Measurements from ENCODE around the gene MAPKAPK2. TPM values are rescaled to one million over a fixed set of nuclear protein-coding genes. Genes with fewer than 3 reads are reported as not detected.

Gene MAPKAPK2
- total RNA-seq, 1 experiment from 2014 or later, result 67.6 TPM

DNA sequence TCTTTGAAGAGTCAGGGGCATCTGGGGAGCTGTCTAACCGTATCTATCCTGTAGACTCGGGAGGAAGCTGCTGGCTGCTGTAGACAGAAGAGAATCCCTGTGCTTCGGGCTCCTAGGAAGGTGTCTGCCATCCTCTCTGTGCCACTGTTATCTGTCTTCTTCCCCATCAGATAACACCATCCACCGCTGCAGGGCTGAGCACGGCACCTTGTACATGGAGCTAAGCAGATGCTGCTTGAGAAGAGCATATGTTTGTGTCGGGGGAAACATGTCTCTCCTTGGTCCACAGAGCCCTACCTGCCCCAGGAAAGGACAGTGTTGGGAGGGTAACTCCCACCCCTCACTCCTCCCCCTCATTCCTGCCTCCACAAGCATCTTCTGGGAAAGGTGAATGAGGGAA is 1.4 kb upstream of the MAPKAPK2 start:
- Histone ChIP-seq H3K27me3 (no peaks in the 10 kb centered on the region), H3K4me3 (no peak overlapping the region), H3K36me3 (no peaks in the 10 kb centered on the region), H3K4me1 (peaks cover 23% of the 10 kb centered on the region), H3K27ac (no peak overlapping the region), H3K9me3 (replicated peaks) (no peaks in the 10 kb centered on the region)
- DNase-seq, result no peak

DNA sequence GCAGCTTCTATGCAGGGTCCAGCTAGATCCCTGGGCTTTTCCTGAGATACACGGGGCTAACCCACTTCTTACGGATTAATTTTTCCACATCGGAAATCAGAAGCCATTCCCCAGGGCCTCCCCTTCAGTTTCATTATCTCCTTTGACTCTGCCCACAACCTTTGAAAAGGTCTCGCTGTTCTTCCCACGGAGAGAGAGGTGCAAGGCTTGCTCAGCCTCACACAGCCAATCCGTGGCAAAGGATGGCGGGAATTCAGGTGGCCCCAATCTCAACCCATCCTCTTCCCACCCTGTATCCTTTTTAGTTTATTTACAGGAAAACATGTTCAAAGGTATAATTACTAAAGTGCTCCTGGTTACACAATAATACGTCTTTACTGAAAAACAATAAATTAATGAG is 702 bp upstream of the MAPKAPK2 start:
- Histone ChIP-seq H3K27ac (no peak overlapping the region), H3K4me3 (no peak overlapping the region; the same call in 1 of the 2 replicates), H3K27me3 (no peaks in the 10 kb centered on the region), H3K4me1 (peaks cover 30% of the 10 kb centered on the region), H3K36me3 (no peaks in the 10 kb centered on the region), H3K9me3 (replicated peaks) (no peaks in the 10 kb centered on the region)
- no peak for DNase-seq

DNA sequence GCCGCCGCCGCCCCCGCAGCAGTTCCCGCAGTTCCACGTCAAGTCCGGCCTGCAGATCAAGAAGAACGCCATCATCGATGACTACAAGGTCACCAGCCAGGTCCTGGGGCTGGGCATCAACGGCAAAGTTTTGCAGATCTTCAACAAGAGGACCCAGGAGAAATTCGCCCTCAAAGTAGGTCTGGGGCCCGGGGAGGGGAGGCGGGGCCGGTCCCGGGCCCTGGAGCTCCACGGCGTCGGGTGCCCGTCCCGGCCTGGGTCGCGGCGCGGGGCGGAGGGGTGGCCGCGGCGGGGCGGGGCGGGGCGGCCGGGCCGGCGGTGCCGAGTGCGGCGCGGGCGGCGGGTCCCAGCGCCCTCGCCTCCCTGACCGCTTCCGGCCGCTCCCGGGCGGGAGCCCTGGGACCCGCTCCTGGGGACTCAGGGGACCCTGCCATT is 646 bp downstream of the MAPKAPK2 start:
- H3K4me3 ChIP-seq, result peak overlapping the region; percentile 85
- H3K9me3 ChIP-seq (replicated peaks), result no peaks in the 10 kb centered on the region
- DNase-seq, result peak in 1 of 2 experiments; percentile 43
- peak overlapping the region; percentile 95 for H3K27ac ChIP-seq
- no peaks in the 10 kb centered on the region for H3K27me3 ChIP-seq
- peaks cover 26% of the 10 kb centered on the region for H3K4me1 ChIP-seq
- H3K36me3 ChIP-seq, result no peaks in the 10 kb centered on the region

DNA sequence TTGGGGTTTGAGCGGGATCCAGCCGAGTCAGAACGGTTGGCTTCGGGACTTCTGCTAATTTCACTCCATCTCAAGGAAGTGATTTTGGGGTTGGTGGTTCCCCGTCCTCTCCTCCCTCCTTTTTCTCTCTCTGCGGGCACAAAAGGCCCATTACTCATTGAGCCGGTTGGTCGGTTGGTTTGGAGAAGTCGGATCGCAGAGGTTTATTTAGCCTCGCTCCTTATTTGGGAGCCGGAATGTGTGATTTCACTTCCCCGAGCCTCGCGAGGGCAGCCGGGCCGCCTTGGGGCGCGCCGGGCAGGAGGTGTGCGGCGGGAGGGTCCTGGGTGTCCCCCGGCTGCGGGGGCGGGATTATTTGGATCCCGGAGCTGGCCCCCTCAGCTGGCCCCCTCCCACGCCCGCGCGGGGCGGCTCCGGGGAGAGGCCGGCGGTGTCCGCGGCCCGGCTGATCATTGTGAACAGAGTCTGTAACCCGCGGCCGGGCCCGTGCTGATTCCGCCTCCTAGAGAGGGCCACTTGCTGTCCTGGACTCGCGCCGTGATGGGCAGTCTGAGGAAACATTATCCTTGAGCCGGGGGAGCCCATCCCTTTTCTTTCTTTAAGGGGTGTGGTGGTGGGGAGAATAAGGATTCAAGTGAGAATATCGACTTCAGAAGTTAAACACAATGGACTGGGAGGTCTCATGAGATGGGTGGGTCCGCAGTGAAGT is 1.2 kb downstream of the MAPKAPK2 start:
- DNase-seq, result peak; percentile 67 to 77
- no peaks in the 10 kb centered on the region for H3K36me3 ChIP-seq

DNA sequence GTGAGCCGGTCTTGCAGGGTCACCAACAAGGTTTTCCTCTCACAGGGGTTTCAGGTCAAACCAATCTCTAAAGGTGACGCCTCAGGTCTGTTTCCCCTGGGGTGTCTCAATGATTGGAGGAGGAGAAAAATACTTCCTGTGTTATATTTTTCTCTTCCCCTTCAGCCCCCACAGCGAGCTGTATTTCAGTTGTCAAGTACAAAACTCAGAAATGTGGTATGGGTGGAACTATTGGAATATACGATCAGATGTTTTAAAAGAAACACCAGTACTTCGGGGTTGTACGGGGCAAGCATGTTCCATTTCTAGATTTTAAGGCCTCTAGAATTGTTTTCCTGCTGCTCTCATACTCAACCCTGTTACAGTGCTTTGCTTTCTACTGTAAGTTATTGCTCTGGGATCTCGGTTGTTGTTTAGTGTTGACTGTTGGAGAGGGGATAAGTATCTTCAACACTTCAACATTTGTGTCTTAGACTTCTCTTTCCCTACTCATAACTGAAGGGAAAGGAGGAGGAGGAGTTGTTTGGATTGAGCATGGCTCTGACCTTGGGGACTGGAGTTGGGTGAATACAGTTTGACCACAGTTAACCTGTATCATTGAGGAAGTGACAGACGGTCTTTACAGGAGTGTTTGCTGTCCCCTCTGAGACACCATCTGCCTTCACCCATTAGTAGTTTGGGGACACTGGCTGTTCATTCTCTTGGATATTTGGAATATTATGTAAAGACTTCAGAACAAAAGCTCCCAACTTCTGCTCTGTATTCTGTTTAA is 2.0 kb downstream of the MAPKAPK2 start:
- Histone ChIP-seq H3K4me1 (peaks cover 24% of the 10 kb centered on the region), H3K27me3 (no peaks in the 10 kb centered on the region), H3K4me3 (peak overlapping the region; percentile 85), H3K36me3 (no peaks in the 10 kb centered on the region), H3K9me3 (replicated peaks) (no peaks in the 10 kb centered on the region), H3K27ac (peak overlapping the region; percentile 95)
- no peak for DNase-seq

More for the DNA sequence above, 1.2 kb downstream of the MAPKAPK2 start:
- Histone ChIP-seq H3K4me1 (peaks cover 22% of the 10 kb centered on the region), H3K4me3 (peak overlapping the region; percentile 85), H3K27ac (peak overlapping the region; percentile 95), H3K9me3 (replicated peaks) (no peaks in the 10 kb centered on the region), H3K27me3 (no peaks in the 10 kb centered on the region)

DNA sequence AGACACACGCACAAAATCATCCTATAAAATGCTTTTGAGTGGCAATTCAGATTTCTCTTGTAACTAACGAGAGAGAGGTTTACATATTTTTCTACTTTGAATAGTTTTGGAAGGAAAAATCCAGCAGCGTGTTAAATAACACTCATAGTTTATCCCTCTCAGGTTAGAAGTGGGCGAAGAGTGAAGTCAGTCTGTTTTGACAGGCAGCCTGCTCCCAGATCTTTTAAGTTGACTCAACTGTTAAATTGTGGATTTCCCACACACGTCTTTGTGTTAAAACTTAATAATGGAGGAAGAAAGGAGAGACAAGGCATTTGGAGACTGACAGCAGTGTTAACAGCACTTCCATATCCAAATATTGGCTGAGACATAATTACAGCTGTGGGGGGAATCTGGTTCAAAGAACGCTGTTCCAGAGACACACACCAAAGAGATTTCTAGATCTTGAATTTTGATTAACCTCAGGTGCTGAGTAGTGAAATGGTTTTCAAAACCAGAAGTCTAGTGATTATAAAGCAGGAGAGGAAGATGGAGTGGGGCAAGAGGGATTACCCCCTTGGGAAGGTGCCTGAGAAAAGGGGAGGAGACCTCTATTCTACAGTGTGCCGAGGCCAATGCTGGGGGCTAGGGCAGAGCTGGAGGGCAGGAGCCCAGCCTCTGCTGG is 2.7 kb downstream of the MAPKAPK2 start:
- H3K4me1 ChIP-seq, result peaks cover 31% of the 10 kb centered on the region
- no peak for DNase-seq
- H3K4me3 ChIP-seq, result peak overlapping the region; percentile 85; the same call in 1 of the 2 replicates
- H3K9me3 ChIP-seq (replicated peaks), result no peaks in the 10 kb centered on the region
- H3K27me3 ChIP-seq, result no peaks in the 10 kb centered on the region
- H3K36me3 ChIP-seq, result no peaks in the 10 kb centered on the region
- H3K27ac ChIP-seq, result peak overlapping the region; percentile 4; the same call in 1 of the 2 replicates

DNA sequence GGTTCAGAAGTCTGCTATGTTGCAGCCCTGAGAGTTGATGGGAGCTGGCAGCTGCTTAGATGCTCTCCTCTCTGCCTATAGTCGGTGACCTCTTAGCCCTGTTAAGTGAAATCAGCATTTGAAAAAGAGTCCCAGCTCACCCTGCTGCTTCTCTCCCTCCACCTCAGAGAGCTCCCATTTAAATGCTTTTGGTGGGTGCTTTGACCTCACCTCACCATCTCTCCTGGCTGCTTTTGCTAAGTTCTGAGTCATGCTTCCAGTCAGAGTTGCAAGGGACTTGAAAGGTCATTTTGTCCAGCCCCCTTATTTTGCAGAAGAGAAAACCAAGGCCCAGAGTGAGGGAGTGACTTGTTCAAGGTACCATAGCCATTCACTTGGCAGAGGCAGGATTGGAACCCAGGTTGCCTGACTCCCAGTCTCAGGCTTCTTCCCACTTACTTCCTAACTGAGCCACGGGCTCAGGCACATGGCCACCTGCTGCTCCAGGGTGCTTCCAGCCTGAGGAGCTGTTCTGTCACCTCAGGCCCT is 3.3 kb downstream of the MAPKAPK2 start:
- Histone ChIP-seq H3K27ac (peak overlapping the region; percentile 4; the same call in 1 of the 2 replicates), H3K9me3 (replicated peaks) (no peaks in the 10 kb centered on the region), H3K4me3 (no peak overlapping the region; the same call in 1 of the 2 replicates), H3K4me1 (peaks cover 37% of the 10 kb centered on the region), H3K27me3 (no peaks in the 10 kb centered on the region), H3K36me3 (no peaks in the 10 kb centered on the region)
- peak; percentile 75 to 84 for DNase-seq

DNA sequence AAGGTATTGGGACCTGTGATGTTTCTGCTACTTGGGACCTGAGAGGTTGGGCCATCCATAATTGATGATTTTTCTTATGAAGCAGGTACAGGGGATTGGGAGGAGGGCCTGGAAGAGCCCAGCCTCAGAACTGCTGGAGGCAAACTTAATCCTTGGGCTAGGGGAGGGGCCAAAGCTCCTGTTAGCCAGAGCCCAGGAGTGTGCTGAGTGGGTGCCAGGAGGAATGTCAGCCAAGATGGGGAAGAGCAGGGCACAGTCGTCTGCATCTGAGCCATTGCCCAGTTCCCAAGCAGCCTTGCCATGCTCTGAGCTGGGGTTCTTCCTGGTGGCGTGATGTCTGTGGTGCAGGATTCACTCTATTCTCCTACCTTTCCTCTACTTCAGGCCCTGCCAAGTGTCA is 5.8 kb downstream of the MAPKAPK2 start:
- peaks cover 57% of the 10 kb centered on the region for H3K4me1 ChIP-seq
- no peaks in the 10 kb centered on the region for H3K36me3 ChIP-seq
- no peak for DNase-seq
- H3K9me3 ChIP-seq (replicated peaks), result no peaks in the 10 kb centered on the region
- no peak overlapping the region for H3K27ac ChIP-seq
- H3K27me3 ChIP-seq, result no peaks in the 10 kb centered on the region
- H3K4me3 ChIP-seq, result no peak overlapping the region

DNA sequence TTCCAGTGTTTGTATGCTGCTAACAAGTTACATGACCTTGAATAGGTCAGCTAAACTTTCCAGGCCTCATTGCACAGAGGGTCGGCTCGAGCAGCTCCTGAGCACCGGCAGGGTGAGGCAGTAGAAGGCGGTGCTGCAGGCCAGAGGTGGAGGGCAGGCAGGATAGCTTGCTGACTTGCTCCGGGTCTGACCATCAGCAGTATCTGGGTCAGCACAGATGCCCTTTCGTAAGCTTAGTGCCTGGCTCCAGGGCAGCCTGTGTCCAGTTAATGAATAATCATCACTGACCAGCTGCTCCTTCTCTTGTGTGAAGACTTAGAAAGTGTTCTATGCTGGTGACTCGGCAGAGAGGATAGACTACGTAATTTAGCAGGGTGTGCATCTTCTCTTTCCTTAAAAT is 6.9 kb downstream of the MAPKAPK2 start:
- no peak for DNase-seq
- Histone ChIP-seq H3K27ac (no peak overlapping the region), H3K9me3 (replicated peaks) (no peaks in the 10 kb centered on the region), H3K4me1 (peaks cover 57% of the 10 kb centered on the region), H3K27me3 (no peaks in the 10 kb centered on the region), H3K4me3 (no peak overlapping the region), H3K36me3 (peaks cover 7% of the 10 kb centered on the region)

DNA sequence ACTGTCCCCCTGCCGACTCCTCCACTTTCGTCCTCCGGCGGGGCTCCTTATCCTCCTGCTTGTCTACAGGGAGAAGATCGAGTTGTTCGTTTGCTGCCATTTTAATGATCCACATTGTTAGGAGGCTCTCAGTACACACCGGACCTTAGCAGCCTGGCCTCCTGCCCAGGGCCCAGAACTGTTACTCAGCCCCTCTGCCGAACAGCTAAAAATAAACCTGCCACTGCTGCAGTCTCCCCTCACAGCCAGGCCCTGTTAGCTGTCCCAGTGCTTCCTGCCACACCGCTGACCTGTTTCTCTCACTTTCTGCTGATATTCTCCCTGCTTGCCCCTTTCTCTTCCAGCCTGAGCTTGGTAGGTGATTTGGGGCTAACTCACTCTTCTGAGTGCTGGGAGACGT is 8.3 kb downstream of the MAPKAPK2 start:
- Histone ChIP-seq H3K36me3 (peaks cover 12% of the 10 kb centered on the region), H3K4me1 (peaks cover 46% of the 10 kb centered on the region), H3K27me3 (no peaks in the 10 kb centered on the region), H3K9me3 (replicated peaks) (no peaks in the 10 kb centered on the region), H3K27ac (no peak overlapping the region), H3K4me3 (no peak overlapping the region)
- no peak for DNase-seq

DNA sequence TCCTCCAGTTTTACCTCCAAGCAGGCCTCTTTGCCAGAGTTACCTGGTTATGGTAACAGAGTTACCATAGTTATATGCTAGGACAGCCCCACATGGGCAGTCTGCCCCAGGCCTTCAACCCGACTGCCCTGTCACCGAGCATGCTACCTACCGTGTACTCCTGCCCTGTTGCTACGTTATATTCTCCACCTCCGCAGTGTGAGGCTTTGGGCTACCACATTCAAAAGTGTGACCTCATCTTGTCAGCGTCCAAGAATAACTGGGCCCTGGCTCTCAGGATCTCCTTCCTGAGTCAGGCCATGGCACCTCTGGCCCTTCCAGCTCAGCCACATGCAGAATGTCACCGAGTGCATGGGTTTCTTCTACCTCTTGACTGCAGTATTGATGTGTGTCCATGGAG is 8.9 kb downstream of the MAPKAPK2 start:
- no peak overlapping the region for H3K4me3 ChIP-seq
- no peak overlapping the region for H3K27ac ChIP-seq
- H3K36me3 ChIP-seq, result peaks cover 14% of the 10 kb centered on the region
- no peaks in the 10 kb centered on the region for H3K9me3 ChIP-seq (replicated peaks)
- DNase-seq, result no peak
- H3K27me3 ChIP-seq, result no peaks in the 10 kb centered on the region
- H3K4me1 ChIP-seq, result peaks cover 40% of the 10 kb centered on the region

DNA sequence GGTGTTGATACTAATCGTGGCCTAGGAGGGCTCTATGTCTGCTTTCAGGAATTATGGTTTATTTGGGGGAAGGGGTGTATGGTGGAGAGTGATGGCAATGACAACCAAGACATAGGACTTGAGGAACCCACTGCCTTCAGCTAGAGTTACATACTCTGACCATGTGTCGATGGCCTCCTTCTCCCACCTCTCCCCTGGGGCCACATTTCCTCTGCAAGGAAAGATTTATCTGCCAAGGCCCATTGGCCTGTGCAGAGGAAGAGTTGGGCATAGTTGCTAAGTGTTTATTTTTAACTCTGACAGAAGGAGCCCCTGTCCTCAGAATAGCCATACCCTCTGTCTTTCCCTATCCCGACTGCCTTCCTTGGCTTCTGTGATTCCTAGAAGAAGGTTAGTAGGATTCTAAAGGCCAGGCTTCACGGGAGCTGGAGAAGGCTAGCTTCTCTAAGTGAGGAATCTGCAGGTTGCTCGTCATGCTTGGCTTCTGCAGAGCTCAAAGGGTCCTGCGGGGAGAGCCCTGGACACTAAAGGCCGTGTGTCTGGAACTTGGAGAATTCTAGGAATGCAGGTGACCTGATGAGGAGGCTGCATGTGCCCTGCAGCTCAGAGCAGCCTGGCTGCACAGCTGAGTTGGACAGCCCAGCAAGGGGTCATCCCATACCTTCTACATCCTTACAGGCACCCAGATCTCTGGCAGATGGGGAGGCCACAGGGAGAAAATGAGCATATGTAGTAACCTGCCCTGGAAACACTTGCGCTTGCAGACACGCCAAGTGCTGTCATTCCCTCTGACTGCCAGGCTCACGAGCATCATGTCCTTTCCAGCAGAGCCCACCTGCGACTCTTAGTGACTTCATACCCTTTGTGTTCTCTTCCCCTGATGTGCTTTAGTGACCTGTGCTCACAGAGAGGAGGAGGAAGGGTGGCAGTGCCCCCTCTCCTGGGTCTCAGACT is 9.7 kb downstream of the MAPKAPK2 start:
- Histone ChIP-seq H3K36me3 (peaks cover 14% of the 10 kb centered on the region), H3K9me3 (replicated peaks) (no peaks in the 10 kb centered on the region), H3K4me1 (peaks cover 35% of the 10 kb centered on the region), H3K4me3 (no peak overlapping the region), H3K27me3 (no peaks in the 10 kb centered on the region), H3K27ac (no peak overlapping the region)
- no peak for DNase-seq

DNA sequence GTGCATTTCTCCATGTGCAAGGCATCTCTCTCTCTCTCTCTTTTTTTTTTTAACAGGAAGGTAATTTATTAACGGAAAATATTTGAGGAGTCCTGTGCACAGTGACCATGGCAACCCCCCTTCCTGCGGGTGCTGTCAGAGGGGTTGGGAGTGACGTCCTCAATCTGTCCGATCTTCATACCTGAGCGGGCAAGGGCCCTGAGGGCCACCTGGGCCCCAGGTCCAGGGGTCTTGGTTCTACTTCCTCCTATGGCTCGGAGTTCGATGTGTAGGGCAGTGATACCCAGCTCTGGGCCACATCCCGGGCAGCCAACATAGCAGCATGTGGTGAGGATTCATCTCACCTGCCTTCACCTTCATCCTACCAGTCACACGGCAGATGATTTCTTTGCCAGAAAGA is 11.0 kb downstream of the MAPKAPK2 start:
- Histone ChIP-seq H3K27me3 (no peaks in the 10 kb centered on the region), H3K36me3 (peaks cover 14% of the 10 kb centered on the region), H3K9me3 (replicated peaks) (no peaks in the 10 kb centered on the region), H3K27ac (no peak overlapping the region), H3K4me3 (no peak overlapping the region), H3K4me1 (peaks cover 43% of the 10 kb centered on the region)
- no peak for DNase-seq
